Mucosa of gallbladder (tissue), 1 donor: Measurements from ENCODE around the gene CYSRT1. TPM values are rescaled to one million over a fixed set of nuclear protein-coding genes. Genes with fewer than 3 reads are reported as not detected.
"Not testable (repeated sequence)": the region's sequence is repeated elsewhere in the genome, so short reads cannot be mapped to it uniquely, and the experiment has no call there.

Experiments used
- DNase-seq: peaks from one replicate; pipeline ENCODE4 v3.0.0-alpha.2; 2020; ENCODE audit warnings: low spot score
- total RNA-seq: library from RNA; stranded (reverse); gene quantifications from one replicate; pipeline ENCODE4 v1.2.1, GENCODE V29; 2021
- donor health status: DM: no; HTN: no; CAD: no.

CYSRT1 gene
- total RNA-seq, 1 donor from 2014 or later: 0.78 TPM

DNA sequence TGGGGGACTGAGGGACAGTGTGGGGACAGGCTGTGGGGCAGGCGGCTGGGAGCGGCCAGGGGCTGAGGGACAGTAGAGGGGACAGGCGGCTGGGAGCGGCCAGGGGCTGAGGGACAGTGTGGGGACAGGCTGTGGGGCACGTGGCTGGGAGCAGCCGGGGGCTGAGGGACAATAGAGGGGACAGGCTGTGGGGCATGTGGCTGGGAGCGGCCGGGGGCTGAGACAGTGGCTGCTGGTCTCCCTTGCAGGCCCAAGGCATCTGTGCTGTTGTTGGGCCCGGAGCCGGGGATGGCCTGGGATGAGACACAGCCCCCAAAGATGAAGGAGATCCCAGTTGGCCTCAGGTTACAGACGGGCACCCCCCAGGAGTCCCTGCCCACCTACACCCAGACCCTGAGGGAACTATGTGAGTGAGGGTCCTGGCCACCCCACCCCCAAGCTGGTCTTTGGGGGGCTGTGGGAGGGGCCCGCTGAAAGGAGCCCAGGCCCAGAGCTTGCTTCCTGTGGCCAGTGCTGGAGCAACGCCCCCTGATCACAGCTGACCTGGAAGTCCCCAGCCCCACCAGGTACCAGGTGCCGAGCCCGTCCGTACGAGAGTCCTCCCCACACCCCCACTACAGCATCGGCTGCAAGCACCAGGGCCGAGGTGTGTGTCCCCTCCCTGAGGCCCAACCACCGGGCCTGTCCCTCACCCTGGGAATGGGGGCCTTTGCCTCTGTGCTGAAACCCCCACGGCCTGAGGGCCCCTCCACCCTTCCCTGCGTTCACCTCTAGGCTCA is 26.7 kb downstream of the CYSRT1 start:
- DNase-seq: no peak

DNA sequence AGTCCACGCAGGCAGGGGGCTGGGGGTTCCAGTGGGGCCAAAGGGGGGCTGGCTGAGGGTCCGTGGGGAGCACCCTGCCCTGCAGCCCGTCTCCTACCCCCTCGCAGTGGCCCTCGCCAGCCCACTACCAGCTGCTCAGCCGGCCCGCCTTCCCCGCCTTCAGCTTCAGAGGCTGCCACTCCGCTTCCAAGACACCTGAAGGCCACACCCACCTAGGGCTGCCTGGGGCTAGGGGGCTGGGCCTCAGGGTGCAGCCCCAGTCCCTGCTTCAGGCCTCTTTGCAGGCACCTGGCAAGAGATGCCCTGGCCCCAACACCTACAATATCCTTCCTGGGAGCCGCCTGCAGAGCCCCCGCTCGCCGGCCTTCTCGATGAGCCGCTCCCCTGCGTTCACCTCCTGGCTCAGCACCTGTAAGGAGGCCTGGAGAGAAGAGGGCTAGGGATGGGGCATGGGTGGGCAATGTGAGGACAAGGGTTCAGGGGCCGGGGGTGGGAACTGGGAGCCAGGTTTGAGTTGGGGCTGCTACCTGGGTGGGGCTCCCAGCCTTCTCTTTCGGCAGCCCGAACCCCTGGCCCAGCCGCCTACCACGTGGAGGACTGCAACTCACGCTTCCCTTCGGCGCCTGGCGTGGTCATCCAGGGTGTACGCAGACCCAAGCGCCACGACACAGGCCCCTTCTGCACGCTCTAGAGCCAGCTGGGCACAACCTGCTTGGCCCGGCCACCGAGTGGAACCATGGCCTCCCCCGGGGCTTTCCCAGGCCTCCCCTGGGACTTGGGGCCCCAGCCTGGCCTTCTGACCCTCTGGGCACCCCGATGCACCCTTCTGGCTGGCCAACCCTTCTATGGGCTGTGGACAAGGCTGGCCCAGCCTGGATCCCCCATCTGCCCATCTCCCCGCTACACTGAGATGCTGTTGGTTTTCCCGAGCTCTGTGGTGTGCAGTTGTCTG is 27.9 kb downstream of the CYSRT1 start:
- DNase-seq: no peak

DNA sequence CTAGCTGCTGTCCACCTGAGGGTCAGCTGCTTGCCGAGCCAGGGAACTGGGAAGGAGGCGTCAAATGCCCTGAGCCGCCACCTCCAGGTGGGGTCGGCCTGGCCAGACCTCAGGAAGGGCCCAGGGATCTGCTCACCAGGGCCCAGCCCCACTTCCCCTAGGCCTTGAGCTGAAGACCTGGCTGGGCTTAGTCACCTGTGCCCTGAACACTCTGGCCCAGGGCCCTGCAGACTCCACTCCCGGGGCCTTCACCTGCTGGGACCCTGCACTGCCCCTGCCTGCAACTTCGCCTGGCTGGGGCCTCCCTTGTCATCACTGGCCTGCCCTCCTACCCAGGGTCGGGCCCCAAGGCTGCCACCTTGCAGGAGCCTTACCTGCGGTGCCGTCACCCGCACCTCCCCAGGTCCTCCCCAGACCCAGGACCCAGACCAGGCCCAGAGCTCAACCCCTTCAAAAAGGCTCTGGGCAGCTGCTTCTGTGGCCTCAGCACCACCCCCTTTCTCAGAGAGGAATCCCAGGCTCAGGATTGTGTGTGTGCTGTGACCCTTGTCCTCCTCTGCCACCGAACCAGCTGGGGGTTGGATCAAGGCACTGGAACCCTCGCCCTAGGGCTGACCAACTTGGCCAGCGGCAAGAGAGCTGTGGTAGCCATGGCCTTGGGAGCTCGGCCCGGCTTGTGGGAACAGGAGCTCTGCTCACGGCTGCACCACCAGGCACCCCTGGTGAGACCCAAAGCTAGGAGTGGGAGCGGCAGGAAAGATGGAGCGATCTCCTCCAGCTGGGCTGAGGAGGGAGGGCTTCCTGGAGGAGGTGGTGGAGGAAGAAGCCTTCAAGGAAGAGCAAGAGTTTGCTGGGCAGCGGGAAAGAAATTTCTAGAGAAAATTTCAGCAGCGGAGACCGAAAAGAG is 29.0 kb downstream of the CYSRT1 start:
- DNase-seq: no peak

DNA sequence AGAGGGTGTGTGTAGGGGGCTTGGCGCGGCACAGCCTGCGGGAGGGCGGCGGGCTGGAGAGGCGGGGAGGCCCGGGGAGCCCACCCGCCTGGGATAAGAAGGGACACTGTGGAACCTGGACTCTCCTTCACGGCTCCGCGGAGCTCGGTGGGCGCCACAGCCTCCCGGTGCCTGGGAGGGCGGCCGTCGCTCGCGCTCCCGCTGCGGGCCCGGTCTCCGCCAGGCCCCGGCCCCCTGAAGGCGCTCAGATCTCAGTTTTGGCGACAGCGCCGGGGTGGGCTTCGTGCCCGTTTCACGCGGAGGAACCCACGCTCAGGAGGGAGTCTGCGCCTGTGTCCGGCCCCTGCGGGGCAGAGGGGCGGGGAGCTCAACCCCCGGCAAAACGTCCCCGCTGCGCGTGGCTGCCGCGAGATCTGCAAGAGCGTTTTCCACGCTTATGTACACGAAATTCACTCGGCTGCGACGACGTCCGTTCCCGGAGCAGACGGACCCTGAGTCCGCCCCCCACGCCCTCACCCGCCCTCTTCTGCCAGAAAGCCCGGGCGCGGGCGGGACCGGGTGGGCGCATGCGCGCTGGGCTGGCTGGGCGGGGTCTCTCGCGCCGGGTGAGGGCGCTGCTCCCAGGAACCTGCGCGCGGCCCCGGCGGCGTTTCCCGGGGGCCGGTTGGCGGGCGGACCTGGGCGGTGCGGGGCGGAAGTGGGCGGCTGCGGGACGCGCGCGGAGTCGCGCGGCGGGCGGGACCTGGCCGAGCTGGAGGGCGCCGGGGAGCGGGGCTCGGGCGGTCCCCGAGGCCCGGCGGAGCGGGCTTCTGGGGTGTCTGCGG is 29.9 kb downstream of the CYSRT1 start, which contains the start of gene NELFB:
NELFB (plus strand) TSS at position 704 of the 824 bp plus-strand sequence.
- DNase-seq: peak; percentile 93

DNA sequence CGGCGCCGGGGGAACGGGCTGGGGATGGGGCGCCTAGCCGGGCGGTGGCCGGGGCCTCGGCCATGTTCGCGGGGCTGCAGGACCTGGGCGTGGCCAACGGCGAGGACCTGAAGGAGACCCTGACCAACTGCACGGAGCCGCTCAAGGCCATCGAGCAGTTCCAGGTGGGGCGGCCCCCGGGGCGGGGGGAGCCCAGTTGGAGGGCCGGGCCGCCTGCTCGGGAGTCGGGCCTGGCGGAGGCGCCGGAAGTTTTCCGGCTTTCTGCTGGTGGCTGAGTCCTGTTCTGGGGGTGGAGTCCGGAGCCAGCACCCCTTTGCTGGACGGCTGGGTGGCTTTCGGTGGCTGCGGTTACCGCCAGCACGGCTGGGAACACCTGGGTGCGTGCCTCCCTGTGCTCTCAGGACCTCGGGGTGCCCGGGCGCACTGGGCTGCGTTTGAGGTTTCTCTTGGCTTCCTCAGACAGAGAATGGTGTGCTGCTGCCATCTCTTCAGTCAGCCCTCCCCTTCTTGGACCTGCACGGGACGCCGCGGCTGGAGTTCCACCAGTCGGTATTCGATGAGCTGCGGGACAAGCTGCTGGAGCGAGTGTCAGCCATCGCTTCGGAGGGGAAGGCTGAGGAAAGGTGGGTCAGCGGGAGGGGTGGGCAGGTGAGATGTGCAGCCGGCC is 30.6 kb downstream of the CYSRT1 start:
- DNase-seq: no peak

DNA sequence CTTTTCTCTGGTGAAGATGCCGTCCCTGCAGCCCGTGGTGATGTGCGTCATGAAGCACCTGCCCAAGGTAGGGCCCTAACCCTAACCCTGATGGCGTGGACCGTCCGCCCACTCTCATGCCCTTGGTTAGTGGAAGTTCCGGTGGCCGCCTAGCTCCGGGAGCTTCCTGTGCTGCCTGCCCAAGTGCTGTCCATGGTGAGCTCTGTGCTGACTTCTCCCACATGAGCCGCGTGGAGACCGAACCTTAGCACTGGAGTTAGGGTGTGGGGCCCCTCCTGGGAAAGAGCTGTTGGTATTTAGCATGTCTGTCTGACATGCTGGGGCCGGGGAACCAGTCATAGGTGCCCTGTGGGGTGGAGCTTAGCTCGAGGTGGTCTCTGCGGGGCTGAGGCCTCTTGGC is 31.4 kb downstream of the CYSRT1 start:
- no peak for DNase-seq

DNA sequence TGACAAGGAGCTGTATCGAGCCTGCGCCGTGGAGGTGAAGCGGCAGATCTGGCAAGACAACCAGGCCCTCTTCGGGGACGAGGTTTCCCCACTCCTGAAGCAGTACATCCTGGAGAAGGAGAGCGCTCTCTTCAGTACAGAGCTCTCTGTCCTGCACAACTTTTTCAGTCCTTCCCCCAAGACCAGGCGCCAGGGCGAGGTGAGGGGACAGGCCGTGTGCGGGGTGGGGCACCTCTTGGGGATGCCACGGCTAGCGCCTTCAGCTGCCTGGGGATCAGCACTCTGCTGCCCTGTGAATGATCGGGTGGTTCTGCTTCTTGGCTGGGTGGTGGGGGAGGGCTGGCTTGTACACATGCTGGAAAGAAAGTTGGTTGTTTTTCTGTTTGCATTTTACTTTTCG is 31.9 kb downstream of the CYSRT1 start:
- no peak for DNase-seq

DNA sequence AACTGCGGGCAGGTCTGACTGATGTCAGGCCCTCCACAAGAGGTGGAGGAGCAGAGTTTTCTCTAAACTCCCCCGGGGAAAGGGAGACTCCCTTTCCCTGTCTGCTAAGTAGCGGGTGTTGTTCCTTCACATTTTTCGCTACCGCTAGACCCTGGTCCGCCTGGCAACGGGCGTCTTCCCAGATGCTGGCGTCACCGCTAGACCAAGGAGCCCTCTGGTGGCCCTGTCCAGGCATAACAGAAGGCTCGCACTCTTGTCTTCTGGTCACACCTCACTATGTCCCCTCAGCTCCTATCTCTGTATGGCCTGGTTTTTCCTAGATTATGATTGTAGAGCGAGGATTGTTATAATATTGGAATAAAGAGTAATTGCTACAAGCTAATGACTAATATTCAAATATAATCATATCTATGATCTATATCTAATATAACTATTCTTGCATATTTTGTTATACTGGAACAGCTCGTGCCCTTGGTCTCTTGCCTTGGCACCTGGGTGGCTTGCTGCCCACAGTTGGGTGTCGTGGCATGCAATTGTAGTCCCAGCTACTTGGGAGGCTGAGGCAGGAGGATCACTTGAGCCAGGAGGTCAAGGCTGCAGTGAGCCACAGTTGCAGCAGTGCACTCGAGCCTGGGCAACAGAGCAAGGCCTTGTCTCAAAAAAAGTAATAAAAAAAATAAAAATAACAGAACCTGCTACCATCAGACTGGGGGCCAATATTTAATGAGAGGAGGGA is 37.4 kb downstream of the CYSRT1 start:
- DNase-seq: not testable (repeated sequence)

DNA sequence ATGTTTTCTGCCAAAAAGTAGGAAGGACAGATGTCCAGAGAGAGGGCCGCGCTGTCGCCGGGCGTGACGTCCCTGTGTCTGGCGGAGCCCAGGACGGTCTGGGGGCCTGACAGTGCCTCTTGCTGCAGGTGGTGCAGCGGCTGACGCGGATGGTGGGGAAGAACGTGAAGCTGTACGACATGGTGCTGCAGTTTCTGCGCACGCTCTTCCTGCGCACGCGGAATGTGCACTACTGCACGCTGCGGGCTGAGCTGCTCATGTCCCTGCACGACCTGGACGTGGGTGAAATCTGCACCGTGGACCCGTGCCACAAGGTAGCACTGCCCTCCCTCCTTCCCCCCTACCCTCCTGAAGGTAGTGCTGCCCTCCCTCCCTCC is 37.9 kb downstream of the CYSRT1 start:
- no peak for DNase-seq

DNA sequence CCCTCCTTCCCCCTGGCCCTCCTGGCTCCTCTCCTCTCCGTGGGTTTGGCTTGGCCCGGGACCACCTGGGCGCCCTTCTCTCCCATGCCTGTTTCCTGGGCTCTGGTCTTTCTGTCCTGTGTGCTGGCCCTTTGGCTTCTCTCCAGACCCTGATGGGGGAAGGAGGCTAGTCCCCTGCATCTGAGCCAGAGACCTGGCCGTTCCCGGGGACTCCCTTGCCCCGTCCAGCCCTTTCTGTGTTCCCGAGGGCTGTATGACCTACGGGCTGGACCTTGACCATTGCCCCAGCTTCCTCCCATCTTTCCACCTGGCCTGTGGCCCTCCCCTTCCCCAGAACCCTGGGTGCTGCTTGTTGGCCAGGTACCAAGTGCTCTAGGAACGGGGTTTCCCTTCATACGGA is 38.5 kb downstream of the CYSRT1 start:
- no peak for DNase-seq

DNA sequence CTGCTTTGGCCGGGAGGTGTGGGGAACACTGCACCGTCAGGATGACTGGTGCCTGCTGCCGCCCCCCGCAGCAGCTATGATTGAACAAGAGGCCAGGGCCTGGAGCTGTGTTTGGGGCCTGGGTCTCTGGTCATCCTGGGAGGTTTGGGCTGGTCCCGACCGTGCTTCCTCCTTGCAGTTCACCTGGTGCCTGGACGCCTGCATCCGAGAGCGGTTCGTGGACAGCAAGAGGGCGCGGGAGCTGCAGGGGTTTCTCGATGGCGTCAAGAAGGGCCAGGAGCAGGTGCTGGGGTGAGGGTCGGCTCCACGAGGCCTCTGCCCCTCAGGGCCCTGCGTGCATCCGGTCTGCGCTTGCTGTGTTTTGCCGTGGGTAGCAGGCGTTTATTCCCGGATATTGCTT is 39.1 kb downstream of the CYSRT1 start:
- no peak for DNase-seq

DNA sequence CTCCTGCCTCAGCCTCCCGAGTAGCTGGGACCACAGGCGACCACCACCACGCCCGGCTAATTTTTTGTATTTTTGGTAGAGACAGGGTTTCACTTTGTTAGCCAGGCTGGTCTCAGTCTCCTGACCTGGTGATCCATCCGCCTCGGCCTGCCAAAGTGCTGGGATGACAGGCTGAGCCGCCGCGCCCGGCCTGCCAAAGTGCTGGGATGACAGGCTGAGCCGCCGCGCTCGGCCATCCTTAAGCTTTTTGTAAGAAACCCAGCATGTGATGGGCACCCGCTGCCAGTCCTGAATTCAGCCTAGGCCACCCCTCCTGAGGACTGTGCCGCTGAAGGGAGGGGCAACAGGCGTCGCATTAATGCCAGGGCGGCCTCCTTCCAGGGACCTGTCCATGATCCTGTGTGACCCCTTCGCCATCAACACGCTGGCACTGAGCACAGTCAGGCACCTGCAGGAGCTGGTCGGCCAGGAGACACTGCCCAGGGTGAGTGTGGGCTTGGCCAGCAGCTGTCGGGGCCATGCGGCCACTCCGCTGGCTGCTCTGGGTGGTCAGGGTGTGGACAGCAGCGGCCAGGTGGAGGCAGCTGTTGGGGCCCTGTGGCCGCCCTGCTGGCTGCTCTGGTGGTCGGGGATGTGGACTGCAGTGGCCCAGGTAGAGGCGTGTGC is 40.7 kb downstream of the CYSRT1 start:
- no peak for DNase-seq

DNA sequence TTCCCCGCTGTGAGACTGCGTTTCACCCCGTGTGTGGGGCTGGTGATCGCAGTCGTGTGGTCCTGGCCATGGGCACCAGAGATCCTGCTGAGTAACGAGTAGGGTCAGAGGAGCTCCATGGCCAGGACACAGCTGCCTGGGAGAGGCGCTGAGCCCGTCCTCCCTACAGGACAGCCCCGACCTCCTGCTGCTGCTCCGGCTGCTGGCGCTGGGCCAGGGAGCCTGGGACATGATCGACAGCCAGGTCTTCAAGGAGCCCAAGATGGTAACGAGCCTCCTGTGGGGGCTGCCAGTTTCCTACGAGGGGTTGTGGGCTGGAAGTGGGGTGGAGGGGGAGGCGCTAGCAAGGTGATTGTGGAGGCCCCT is 41.2 kb downstream of the CYSRT1 start:
- DNase-seq: no peak

DNA sequence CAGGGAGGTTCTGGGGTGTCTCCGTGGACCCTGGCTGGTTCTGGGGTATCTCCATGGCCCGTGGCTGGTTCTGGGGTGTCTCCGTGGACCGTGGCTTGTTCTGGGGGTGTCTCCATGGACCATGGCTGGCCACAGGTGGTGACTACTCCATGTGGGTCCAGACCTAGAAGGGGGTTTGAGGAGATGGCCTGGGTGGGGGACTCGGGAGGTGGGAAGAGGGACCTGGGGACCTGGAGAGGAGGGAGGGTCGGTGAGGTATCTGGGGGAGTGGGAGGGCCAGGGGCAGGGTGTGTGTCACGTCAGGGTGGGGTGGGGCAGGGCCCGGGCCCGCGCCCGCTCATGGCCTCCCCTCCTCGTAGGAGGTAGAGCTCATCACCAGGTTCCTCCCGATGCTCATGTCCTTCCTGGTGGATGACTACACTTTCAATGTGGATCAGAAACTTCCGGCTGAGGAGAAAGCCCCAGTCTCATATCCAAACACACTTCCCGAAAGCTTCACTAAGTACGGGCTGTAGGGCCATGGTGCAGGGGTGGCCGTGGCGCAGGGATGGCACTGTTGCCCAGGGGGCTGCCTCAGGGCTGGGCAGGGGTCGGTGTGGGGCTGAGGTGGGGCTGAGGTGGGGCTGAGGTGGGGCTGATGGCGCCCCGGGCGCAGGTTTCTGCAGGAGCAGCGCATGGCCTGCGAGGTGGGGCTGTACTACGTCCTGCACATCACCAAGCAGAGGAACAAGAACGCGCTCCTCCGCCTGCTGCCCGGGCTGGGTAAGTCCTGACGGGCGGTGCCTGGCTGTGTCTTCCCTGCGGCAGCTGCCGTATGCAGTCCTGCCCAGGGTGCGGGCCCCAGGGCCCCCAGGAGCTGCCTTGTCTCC is 41.8 kb downstream of the CYSRT1 start:
- no peak for DNase-seq

DNA sequence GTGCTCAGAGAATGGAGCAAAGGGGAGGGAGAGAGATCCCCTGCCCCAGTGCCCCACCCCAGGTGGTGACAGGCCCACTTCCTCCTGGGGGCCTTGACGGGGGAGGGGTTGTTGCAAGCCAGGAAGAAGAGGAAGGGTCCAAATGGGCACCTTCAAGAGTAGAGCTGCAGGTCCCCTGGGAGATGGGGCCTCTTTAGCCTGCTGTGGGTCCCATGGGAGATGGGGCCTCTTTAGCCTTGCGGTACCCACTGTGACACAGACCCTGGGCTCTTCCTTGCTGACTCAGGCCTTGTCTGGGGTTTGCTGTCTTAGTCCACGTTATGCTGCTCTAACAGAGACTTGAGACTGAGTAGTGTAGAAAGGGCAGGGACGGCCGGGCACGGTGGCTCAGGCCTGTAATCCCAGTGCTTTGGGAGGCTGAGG is 43.0 kb downstream of the CYSRT1 start:
- no peak for DNase-seq

DNA sequence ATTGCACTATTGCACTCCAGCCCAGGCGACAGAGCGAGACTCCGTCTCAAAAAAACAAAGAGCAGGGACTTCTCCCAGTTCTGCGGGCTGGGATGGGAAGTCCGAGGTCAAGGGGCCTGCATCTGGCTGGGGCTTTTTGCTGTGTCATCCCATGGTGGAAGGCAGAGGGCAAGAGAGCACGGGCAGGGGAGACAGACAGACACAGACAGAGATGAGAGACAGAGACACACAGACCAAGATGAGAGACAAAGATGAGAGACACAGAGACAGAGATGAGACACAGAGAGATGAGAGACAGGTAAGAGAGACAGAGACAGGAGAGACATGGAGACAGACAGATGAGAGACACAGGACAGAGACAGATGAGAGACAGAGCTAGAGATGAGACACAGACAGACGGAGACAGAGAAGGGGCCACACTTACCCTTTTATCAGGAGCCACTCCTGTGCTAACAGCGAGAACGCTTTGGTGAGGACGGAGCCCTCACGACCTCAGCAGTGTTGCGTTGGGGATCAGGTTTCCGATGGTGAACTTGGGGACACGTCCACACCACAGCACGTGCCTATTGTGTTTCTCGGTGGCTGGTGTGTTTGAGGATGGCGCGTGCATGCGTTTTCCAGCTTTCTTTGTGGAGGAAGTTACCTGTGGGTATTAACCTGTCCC is 43.7 kb downstream of the CYSRT1 start:
- DNase-seq: no peak

DNA sequence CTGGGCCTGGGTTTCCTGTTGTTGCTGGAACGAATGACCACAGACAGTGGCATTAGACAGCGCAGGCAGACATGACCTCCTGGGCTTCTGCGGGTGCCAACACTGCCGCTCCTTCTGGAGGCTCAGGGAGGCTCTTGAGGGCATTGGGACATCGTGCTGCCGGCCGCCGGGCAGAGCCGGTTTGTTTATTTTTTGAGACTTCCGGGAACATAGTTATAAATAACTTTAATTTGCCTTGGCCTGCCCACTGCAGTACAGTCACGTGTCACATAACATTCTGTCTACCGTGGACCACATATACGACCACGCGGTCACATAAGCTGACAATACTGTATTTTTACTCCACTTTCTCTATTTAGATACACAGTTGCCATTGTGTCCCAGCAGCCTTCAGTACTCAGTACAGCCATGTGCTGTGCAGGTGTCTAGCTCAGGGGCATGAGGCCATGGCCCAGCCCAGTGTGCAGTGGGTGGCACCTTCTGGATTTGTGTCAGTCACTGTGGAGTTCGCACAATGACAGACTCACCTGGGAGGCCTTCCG is 44.3 kb downstream of the CYSRT1 start:
- peak; percentile 68 for DNase-seq
